NT2/D1 (cell line): ENCODE measurements around the gene CLDND1.

Experiments
- DNase-seq: peaks from one replicate; pipeline ENCODE4 v3.0.0-alpha.2; 2011; ENCODE audit warnings: low read depth, low spot score
- H3K27me3 ChIP-seq: 2 replicates; pipeline ENCODE4 v1.6.0; 2011; ENCODE audit warnings: mild to moderate bottlenecking; ENCODE audit not compliant: insufficient read length, insufficient read depth
- H3K36me3 ChIP-seq: 2 replicates; pipeline ENCODE4 v1.6.1; 2011; ENCODE audit warnings: mild to moderate bottlenecking, low read length, mixed read lengths; ENCODE audit not compliant: insufficient read depth, insufficient read length
- H3K4me1 ChIP-seq: 2 replicates; pipeline ENCODE4 v1.5.1; 2011; ENCODE audit not compliant: insufficient read depth, insufficient read length
- H3K4me3 ChIP-seq: 2 replicates; pipeline ENCODE4 v1.5.1; 2011; ENCODE audit warnings: low read depth; ENCODE audit not compliant: insufficient read length
- H3K9ac ChIP-seq: 2 replicates; pipeline ENCODE4 v1.6.0; 2011; ENCODE audit warnings: low read depth; ENCODE audit not compliant: insufficient read length
- H3K9me3 ChIP-seq: 2 replicates; pipeline ENCODE4 v1.5.1; 2011; ENCODE audit warnings: mild to moderate bottlenecking, low read length; ENCODE audit not compliant: insufficient read depth
- SUZ12 ChIP-seq: IDR thresholded peaks from 2 replicates; pipeline ENCODE4 v1.6.1; 2011; ENCODE audit not compliant: insufficient read length, insufficient read depth; ENCODE audit errors: extremely low read depth
- YY1 ChIP-seq: IDR thresholded peaks from 2 replicates; pipeline ENCODE4 v1.6.1; 2011; ENCODE audit not compliant: insufficient read length, insufficient read depth
- ZNF274 ChIP-seq: IDR thresholded peaks from 2 replicates; pipeline ENCODE4 v1.6.1; 2011; ENCODE audit warnings: mild to moderate bottlenecking, low read depth, low read length

The CLDND1 gene

DNA sequence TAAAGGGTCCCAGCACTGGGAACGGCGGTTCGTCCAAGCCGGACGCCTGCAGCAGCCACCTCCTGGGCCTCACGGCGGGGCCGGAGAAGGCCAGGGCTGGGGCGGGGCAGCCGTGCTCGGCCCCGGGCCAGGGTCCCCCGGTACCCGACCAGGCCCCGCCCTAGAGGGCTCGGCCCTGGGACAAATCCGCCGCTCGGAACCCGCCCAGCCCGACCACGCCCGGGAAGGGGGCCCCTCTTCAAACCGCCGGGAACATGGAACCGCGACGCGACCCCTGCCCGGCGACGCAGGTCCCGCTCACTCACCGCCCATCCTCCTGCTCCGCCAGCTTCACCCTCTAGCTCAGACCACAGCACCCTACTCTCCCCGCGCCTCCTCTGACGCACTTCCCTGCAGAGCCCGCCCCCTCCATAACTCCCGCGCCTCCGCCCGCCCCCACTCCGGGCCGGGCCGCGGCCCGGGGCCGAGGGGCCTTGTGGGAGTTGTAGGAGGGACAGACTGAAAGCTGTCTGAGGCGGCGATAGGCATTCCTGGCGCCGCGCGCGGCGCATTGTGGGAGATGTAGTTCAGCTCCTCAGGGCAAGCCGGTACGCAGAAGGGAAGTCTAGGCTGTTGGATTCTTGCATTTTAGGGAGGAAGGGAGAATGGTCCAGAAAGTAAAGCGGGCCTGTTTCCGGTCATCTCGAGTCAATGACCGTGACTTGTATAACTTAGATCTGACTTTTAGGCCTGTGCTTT is at the start of gene CLDND1:
Gene CLDND1, minus strand, starts transcription at position 359 of the 738 bp plus-strand sequence. CDS start 1,478 bp downstream, outside the sequence.
- H3K4me1 ChIP-seq: no peaks in the 10 kb centered on the region
- H3K36me3 ChIP-seq: peaks cover 36% of the 10 kb centered on the region
- H3K9ac ChIP-seq: peak within 1 kb of the TSS; percentile 58
- peak; percentile 93 for DNase-seq
- no peak for TF ChIP-seq SUZ12
- TF ChIP-seq YY1: no peak
- no peak for TF ChIP-seq ZNF274
- H3K27me3 ChIP-seq: no peaks in the 10 kb centered on the region
- peak within 1 kb of the TSS; percentile 70 for H3K4me3 ChIP-seq
- H3K9me3 ChIP-seq: no peaks in the 10 kb centered on the region

DNA sequence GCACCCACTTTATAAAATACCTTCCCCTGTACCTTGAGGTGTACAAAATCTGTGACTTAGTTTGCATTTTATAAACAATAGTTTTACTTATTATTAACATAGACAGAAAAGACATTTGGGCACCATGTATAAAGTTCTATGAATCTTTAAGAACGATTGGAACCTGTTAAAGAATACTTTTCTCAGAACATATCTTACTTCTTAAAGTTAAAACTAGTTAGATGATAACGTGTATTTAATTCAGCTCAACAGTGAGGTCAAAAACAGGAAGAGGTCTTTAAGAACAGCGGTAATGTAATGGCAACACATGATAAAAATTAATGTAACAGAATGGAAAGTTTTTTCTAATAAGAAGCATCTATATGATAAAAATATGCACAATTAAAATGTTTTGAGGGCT is 45.7 kb upstream of the CLDND1 start:
- Histone ChIP-seq H3K27me3 (no peaks in the 10 kb centered on the region), H3K9ac (no peak overlapping the region), H3K36me3 (no peaks in the 10 kb centered on the region), H3K4me3 (no peak overlapping the region), H3K4me1 (no peaks in the 10 kb centered on the region), H3K9me3 (no peaks in the 10 kb centered on the region)
- DNase-seq: no peak
- TF ChIP-seq YY1 (no peak), SUZ12 (no peak), ZNF274 (no peak)

DNA sequence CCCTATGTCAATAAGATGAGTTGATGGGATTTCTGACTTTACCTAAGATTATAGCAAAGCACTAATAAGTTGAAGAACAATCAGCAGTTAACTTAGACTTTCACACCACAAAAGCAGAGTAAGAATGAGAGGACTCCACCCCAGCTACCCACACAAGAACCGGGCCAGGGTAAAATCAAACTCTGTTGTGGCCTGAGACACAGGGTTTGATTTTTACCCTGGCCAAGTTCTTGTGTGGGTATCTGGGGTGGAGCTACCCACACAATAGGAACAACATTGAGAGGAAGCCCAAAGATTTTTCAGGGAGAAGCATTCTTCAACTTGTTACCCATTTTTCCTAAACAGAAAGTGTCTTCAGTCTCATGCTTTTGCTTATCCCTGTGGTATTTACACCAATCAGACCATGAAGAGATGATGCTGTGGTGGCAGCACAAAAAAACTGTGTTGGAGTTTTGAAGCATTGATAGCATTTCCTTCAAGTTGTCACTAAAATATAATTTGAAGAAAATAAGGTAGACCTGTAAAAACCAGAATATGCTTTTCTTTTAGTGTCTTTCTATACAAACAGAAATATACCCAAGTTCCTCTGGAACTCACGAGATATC is 45.1 kb upstream of the CLDND1 start:
- TF ChIP-seq ZNF274 (no peak), SUZ12 (no peak), YY1 (no peak)
- H3K4me3 ChIP-seq: no peak overlapping the region
- DNase-seq: no peak
- H3K4me1 ChIP-seq: no peaks in the 10 kb centered on the region
- no peak overlapping the region for H3K9ac ChIP-seq
- H3K9me3 ChIP-seq: no peaks in the 10 kb centered on the region
- H3K36me3 ChIP-seq: no peaks in the 10 kb centered on the region
- H3K27me3 ChIP-seq: no peaks in the 10 kb centered on the region

DNA sequence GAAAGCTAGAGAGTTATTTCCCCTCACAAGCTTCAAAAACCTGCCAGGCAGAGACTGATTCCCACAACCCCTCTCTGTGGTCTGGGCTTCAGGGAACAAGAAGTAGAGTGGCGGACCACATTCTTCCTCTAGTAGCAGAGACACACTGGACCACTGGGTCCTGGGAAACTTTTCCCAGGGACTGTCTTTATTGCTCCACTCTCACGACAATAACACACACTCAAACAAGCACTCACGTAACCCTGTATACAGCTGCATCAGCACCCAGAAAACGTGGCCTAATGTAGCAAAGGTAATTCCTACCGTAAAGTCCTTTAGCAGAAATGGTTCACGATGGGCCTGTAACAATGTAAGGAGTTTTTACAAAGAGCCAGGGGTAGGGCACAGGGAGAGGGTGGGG is 43.1 kb upstream of the CLDND1 start:
- Histone ChIP-seq H3K4me1 (no peaks in the 10 kb centered on the region), H3K9ac (no peak overlapping the region), H3K9me3 (no peaks in the 10 kb centered on the region), H3K27me3 (no peaks in the 10 kb centered on the region), H3K4me3 (no peak overlapping the region), H3K36me3 (no peaks in the 10 kb centered on the region)
- no peak for DNase-seq
- TF ChIP-seq YY1 (no peak), ZNF274 (no peak), SUZ12 (no peak)

DNA sequence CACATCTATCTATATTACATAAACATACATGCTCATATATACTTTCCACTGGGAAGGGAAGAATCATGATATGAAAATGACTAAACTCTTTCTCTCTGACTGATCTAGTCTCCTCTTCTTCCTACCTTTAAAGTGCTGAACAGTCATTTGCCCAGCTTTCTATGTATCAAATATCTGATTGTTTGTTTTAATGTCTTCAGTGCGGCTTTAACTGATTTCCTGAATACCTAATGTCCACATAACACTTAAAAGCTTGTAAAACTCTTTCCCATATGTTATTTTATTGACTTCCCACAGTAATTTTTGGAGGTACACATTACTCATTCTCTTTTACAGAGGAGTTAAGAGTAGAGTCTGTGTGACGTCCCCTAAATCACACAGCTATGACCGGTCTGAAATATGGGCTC is 42.5 kb upstream of the CLDND1 start:
- Histone ChIP-seq H3K9ac (no peak overlapping the region), H3K4me3 (no peak overlapping the region), H3K9me3 (no peaks in the 10 kb centered on the region), H3K4me1 (no peaks in the 10 kb centered on the region), H3K36me3 (no peaks in the 10 kb centered on the region), H3K27me3 (no peaks in the 10 kb centered on the region)
- TF ChIP-seq ZNF274 (no peak), YY1 (no peak), SUZ12 (no peak)
- DNase-seq: no peak

DNA sequence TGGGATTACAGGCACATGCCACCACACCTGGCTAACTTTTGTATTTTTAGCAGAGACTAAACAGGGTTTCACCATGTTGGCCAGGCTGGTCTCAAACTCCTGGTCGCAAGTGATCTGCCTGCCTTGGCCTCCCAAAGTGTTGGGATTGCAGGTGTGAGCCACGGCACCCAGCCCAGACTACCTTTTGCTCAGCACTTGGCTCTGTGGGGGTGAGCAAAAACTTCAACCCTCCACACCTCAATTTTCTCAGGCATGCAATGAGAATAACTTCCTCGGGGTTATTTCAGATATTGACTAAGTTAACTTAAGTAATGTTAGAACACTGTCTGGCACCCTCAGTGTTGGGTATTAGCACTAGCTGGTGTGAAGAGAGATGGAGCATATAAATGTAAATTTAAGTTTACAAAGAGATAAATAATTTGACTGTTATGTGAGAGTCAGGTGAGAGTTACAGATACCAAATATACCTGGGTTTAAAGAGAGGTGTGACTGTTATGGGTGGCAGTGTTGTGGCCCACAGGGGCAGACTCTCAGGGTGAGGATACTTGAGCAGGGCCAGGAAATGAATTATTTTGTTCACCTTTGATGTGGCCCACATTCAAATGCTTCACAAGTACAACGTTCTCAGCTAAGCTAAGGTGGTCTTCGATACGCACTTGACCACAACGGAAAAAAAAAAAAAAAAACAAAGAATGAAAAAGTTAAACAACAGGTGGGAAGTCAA is 41.7 kb upstream of the CLDND1 start:
- Histone ChIP-seq H3K27me3 (no peaks in the 10 kb centered on the region), H3K4me3 (no peak overlapping the region), H3K9me3 (no peaks in the 10 kb centered on the region), H3K4me1 (no peaks in the 10 kb centered on the region), H3K36me3 (no peaks in the 10 kb centered on the region), H3K9ac (no peak overlapping the region)
- no peak for DNase-seq
- no peak for TF ChIP-seq SUZ12
- TF ChIP-seq YY1: no peak
- no peak for TF ChIP-seq ZNF274
